Measurements from ENCODE around the gene SETD2.

The SETD2 gene

DNA sequence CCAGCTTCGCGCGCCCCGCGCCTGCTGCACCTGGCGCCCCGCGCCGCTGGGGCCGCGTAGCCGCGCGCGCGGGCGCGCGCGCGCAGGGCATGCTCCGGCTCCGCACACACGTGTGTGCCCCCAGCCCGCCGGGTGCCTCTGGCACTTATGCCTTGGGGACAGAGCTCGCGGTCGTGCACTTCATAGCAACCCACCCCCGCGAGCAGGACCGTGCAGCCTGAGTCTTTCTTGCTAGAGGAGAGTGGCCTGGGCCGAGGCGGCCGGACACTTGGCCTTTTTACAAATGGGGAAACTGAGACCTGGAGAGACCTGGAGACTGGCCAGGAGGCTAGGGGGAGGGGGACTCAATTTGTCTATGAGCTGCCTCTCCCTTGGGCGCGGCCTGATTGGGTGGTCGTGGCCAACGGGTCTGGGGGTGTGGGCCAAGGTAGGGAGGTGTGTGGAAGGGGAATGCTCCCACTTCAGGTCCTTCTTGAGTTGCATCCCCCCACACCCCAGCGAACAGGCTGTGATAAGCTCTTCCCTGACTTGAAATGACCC, 183.9 kb downstream of the SETD2 start:
- no peak for DNase-seq

DNA sequence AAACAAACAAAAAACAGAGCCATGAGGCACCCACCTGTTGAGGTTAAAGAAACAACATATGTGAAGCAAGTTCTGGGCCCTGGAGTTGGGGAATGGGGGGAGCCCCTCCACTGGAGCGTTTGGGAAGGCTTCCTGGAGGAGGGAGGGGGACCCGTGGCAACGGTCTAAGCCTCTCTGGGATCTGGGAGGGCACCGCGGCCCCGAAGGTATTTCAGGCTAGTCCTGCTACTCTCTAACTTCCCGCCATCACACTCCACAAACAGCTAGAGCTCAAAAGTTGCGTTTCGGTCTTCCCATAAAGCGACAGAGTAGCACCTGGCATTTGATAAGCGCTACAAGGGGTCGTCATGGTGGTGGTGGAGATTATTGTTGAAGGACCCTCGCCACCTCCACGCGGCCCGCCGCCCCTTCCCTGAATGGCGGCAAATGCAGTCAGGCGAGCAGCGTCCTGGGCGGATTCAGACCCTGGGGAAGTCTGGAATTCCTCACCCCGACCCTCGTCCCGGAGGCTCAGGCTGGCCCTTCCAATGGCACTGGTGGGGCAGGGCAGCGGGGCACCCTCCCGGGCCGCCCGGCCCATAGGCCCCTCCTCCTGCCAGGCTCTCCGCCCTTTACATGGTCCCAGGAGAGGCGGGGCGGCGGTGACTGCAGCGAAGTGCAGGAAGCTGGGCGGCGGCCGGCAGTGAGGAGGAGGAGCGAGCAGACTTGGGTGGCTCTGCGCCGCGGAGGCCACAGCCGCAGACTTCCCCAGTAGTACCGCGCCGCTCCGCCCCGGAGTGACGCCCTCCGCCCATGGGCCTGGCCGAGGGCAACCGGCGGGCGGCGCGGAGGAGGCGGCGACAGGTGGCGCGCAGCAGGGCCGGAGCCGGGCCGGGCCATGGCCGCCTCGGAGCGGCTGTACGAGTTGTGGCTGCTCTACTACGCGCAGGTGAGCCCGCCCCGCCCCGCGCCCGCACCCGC, 184.6 kb downstream of the SETD2 start, which contains the start of gene NBEAL2:
Gene NBEAL2, plus strand, starts transcription at position 682 of the 960 bp plus-strand sequence. Its CDS starts 196 bp downstream, at position 878.
- DNase-seq: peak; percentile 84

DNA sequence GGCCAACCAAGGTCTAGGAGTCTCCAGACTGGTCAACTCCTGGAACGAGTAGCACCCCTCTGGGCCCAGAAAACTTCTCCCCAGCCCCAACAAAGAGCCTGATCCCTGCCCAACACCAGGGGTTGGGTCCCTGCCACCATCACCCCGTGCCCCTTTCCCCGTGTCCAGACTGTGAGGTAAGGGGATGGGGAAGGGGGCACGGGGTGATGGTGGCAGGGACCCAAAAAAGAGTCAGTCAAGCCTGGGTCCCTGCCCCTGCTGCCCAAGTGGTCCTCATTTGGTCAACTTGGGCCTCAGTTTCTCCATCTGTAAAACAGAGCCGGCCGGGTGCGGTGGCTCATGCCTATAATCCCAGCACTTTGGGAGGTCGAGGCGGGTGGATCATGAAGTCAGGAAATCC, 185.5 kb downstream of the SETD2 start:
- DNase-seq: no peak

DNA sequence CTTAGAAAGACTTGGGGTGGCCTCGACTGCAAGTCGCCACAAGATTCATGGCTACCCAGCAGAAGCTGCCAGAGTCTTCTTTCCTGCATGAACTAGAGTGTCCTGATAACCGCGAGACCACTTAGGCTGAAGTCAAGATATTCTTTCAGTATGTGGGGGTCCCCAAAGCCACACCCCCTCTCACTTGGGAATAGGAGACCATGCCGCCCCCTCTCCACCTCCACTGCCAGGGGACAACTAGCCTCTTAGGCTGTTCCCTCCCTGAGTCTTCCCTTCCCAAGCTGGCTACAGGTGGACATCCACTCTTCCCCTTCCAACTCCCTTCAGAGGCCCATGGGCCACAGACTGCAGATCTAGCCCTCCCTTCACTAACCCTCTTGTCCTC, 186.1 kb downstream of the SETD2 start:
- no peak for DNase-seq

DNA sequence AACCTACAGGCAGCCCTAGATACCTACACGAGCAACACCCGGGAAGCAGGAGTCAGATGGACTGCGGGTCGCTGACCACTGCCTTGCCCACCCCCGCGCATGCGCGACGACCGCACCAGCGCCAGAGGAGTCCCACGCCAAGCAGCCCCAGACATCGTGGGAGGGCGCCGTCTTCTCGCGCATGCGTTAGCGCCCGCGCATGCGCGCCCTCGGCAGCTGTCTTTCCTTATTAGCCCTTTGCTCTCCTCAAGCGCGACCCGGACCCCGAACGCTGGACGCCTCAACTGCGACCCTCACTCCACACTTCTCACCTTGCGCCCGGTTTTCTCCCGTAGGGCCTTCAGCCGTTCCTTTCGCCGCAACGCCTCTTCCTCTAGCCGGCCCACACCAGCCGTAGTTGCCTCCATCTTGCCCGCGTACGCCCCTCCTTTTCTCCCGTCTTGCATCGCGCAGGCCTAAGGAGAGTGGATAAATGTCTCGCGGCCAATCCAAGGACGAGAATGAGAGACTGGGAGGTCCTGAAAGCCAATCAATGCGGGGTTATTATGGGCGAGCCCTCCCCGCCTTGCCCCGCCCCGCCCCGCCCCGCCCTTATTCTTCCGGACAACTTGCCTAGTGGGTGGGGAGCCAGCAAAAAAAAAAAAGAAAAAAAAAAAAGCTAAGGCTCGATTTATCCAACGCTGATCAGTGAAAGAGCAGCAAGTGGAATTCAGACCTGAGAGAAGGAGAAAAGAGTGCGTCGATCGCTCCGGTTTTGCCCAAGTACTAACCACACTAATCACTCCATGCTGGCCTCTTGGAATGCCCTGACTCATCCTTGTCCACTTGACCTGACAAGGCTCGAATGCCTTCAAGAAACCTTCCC, 187.4 kb downstream of the SETD2 start, which contains the start of gene CCDC12:
Gene CCDC12, minus strand, starts transcription at position 420 of the 865 bp plus-strand sequence. Its CDS starts 13 bp downstream, at position 407.
- DNase-seq: peak; percentile 93

DNA sequence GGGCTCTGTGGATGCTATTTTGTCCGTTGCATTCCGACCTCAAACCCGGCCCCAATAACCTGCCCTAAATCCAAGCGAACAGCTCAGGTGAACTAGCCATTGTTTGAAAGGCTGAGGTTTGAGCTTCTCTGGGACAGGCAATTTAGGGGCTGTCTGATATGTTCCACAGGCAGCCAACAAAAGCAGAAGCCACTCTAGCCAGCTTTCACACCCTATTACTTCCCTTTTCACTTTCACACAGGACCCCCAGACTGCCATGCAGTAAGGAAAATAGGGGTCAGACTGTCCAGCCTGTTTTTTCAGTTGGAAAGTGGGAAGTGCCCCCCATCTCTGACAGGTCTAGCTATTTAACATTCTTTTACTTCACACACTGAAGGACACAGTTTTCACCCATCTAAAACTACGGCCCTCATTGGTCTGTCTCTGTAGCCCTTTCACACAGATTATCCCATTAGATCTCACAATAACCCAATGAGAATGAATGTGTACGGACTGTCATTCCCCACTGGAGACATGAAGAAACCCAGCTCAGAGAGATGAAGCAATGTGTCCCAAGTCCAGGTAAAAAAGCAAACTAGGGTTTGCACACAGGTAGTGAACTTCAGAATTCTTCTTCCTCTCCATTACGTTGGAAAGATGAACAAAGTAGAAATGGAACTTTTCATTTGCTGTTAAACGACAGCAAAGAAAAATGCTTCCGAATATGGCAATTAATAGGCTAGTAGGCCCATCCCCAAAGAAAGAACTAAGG, 189.3 kb downstream of the SETD2 start:
- no peak for DNase-seq

DNA sequence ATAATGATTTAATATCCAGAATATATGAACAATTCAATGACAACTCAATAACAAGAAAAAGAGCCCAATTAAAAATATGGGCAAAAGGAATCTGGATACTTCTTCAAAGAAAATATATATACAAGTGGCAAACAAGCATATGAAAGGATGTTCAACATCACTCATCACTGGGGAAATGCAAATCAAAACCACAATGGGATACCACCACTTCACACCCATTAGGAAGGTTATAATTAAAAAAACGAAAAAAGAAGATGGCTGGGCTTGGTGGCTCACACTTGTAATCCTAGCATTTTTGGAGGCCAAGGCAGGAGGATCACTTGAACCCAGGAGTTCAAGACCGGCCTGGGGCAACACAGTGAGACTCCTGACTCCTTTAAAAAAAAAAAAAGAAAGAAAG, 191.5 kb downstream of the SETD2 start:
- DNase-seq: no peak

DNA sequence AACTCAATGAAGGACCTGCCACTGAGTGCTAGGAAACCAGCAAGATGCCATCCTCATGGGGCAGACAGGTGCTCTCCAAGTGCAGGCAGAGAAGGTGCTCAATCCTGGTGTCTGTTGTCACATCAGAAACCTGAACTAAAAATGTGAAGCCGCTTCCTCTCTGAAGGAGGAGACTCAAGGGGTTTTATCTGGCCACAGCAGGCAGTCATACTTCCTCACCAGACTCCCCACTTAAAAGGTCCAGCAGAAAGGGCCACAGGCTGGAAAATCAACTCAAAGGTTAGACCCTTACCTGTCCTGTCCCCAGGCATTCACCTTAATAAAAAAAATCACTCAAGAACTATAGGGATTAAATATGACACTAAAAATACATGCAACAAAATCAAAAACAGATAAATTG, 192.2 kb downstream of the SETD2 start:
- no peak for DNase-seq

DNA sequence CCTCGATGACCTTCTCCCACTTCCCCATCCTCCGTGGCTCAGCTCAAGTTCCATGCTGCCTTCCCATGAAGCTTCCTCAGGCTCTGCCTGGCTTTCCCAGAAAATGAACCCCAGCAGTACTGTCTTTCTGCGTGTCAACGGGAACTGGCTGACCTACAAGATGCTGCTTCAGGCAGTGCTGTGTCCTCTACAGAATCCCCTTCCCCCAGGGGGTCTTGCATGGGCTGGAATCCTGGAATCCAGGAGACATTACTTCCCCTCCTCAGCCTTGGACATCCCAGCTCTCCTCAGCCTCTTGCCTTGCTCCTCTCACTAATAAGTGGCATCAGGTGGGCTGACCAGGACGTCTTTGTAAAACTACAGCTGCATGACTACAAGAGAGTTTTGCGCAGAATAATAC, 192.8 kb downstream of the SETD2 start:
- no peak for DNase-seq

DNA sequence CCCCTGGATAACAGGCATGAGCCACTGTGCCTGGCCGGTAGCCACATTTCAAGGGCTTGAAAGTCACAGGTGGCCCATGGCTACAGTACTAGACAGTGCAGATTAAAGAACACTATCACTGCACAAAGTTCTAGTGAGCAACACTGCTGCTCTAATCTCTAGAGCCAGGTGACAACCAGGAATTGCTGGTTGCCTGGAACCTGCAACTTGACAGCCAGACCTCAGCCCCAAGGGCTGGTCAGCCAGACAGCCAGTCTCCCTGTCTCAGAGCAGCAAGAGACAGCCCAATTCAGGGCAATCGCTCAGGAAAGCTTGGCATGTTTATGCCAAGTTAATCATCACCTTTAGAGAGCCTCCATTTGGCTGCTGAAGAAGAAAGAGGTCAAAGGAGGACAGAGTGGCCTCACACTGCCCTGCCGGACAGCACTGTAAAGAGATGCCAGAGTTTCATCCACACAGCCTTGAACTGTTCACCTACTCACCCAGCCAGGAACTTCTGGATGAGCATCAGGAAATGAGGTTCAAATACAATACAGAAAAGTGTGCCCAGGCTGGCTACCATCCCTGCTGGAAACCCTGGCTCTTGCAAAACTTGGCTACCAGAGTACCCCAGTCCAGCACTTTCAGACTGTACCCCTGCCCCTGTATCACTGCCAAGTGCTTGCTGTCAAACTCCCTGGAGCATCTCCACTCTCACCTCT, 193.4 kb downstream of the SETD2 start:
- DNase-seq: no peak

DNA sequence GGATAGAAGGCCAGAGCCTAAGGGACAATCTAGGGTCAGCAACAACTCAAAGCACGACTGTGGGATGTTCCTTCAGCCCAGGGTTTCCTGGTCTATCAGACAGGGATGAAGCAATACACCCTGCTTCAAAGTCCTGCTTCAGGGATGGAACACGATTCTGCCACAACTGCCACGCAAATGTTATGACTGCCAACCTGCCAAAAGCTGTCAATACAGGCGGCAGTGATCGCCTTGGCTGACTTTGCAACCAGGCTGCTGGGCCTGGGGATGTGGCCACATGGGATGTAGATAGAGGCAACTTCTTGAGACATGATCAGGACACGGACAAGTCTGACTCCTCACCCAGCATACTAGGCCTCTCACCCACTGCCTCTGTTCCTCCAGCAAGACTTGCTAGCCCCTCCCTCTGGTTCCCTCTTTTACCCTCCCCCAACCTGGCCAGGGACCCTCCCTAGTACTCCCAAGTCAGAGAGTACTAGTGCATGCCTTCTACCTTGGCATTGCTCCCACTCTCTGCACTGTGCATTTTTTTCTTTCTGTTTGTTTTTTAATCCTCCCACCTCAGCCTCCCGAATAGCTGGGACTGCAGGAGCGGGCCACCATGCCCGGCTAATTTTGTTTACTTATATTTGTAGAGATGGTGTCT, 195.0 kb downstream of the SETD2 start:
- no peak for DNase-seq

DNA sequence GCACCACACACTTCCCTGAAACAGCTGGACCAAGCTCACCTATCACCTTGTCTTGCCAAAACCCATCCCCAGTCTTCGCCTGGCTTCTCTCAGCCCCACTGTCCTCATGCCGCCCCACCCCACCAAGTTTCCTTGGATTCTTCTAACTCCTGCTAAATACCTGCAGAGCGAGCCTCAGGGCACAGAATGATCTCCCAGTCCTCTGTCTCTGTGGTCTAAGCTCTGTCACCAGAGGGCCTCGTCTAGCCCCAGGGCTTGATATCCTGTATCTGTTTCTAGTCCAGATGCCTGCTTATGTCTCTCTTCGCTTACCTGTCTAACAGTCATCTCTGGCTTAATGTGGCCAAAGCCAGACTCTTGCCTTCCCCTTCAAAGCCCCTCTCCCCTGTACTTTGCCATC, 197.1 kb downstream of the SETD2 start:
- DNase-seq: no peak
